ENCODE measurements around the gene NIPA2.

NIPA2 gene

GRCh38 chr15:22844421-22845288, 6.2 kb downstream of the NIPA2 start:
- no peak for DNase-seq

GRCh38 chr15:22845289-22845900, 6.9 kb downstream of the NIPA2 start:
- no peak for DNase-seq

- DNase-seq: no peak
Observed at GRCh38 chr15:22846073-22846472, 7.6 kb downstream of the NIPA2 start.

GRCh38 chr15:22850055-22850454, 11.6 kb downstream of the NIPA2 start:
- no peak for DNase-seq

GRCh38 chr15:22851513-22851912, 13.0 kb downstream of the NIPA2 start:
- no peak for DNase-seq

GRCh38 chr15:22855791-22856190, 17.3 kb downstream of the NIPA2 start:
- no peak for DNase-seq

GRCh38 chr15:22856659-22857058, 18.2 kb downstream of the NIPA2 start:
- no peak for DNase-seq

GRCh38 chr15:22861161-22861560, 22.7 kb downstream of the NIPA2 start:
- DNase-seq: no peak

- no peak for DNase-seq
Observed at GRCh38 chr15:22863356-22863755, 24.9 kb downstream of the NIPA2 start.

- no peak for DNase-seq
Observed at GRCh38 chr15:22866079-22866478, 27.6 kb downstream of the NIPA2 start.

- no peak for DNase-seq
Observed at GRCh38 chr15:22867886-22868285, 29.4 kb downstream of the NIPA2 start.

- DNase-seq: no peak
Observed at GRCh38 chr15:22868495-22868894, 30.0 kb downstream of the NIPA2 start.

GRCh38 chr15:22868928-22869327, 30.5 kb downstream of the NIPA2 start:
- no peak for DNase-seq

- no peak for DNase-seq
Observed at GRCh38 chr15:22869856-22870255, 31.4 kb downstream of the NIPA2 start.

GRCh38 chr15:22870865-22871264, 32.4 kb downstream of the NIPA2 start:
- no peak for DNase-seq

- no peak for DNase-seq
Observed at GRCh38 chr15:22871481-22872086, 33.1 kb downstream of the NIPA2 start.

GRCh38 chr15:22872936-22873701, 34.7 kb downstream of the NIPA2 start:
- DNase-seq: no peak

- DNase-seq: no peak
Observed at GRCh38 chr15:22873841-22874240, 35.4 kb downstream of the NIPA2 start.

- DNase-seq: no peak
Observed at GRCh38 chr15:22874256-22874655, 35.8 kb downstream of the NIPA2 start.

GRCh38 chr15:22874966-22875365, 36.5 kb downstream of the NIPA2 start:
- DNase-seq: no peak

- DNase-seq: no peak
Observed at GRCh38 chr15:22877117-22877516, 38.7 kb downstream of the NIPA2 start.

- DNase-seq: no peak
Observed at GRCh38 chr15:22877607-22878006, 39.1 kb downstream of the NIPA2 start.

- DNase-seq: no peak
Observed at GRCh38 chr15:22878103-22878502, 39.6 kb downstream of the NIPA2 start.

Measured in activated T-cell treated with anti-CD3 and anti-CD28 coated beads, Interleukin-2, amount 50 U/mL, for 48 hours (primary cell).